ENCODE results near the gene ADCY1.
A peak's percentile ranks its signal among the peaks of the same experiment; 100 is the strongest.

The ADCY1 gene

GRCh38 chr7:45626441-45627430, 52.6 kb downstream of the ADCY1 start:
- no peak for FAIRE-seq

GRCh38 chr7:45627691-45628456, 53.7 kb downstream of the ADCY1 start:
- FAIRE-seq = no peak

GRCh38 chr7:45631569-45631968, 57.4 kb downstream of the ADCY1 start:
- no peak for FAIRE-seq

- FAIRE-seq = no peak
Measured at GRCh38 chr7:45636733-45637132, 62.6 kb downstream of the ADCY1 start.

- FAIRE-seq = peak; percentile 94
Measured at GRCh38 chr7:45638916-45639315, 64.7 kb downstream of the ADCY1 start.

GRCh38 chr7:45642044-45642443, 67.9 kb downstream of the ADCY1 start:
- FAIRE-seq = no peak

GRCh38 chr7:45643630-45644029, 69.5 kb downstream of the ADCY1 start:
- no peak for FAIRE-seq

- no peak for FAIRE-seq
Measured at GRCh38 chr7:45644237-45644636, 70.1 kb downstream of the ADCY1 start.

GRCh38 chr7:45645141-45645969, 71.2 kb downstream of the ADCY1 start:
- FAIRE-seq = no peak

GRCh38 chr7:45646207-45646821, 72.1 kb downstream of the ADCY1 start:
- FAIRE-seq = no peak

GRCh38 chr7:45646996-45647825, 73.0 kb downstream of the ADCY1 start:
- FAIRE-seq = no peak

- no peak for FAIRE-seq
Measured at GRCh38 chr7:45647967-45648670, 74.0 kb downstream of the ADCY1 start.

GRCh38 chr7:45648671-45648995, 74.5 kb downstream of the ADCY1 start:
- FAIRE-seq = no peak

GRCh38 chr7:45649560-45650346, 75.6 kb downstream of the ADCY1 start:
- FAIRE-seq = no peak

GRCh38 chr7:45650404-45651394, 76.5 kb downstream of the ADCY1 start:
- FAIRE-seq = no peak

- FAIRE-seq = no peak
Measured at GRCh38 chr7:45651540-45651939, 77.4 kb downstream of the ADCY1 start.

GRCh38 chr7:45652630-45653029, 78.5 kb downstream of the ADCY1 start:
- FAIRE-seq = no peak

GRCh38 chr7:45653209-45653907, 79.2 kb downstream of the ADCY1 start:
- FAIRE-seq = no peak
